Spleen (tissue), 11 donors: ENCODE results near the gene ARHGAP28. TPM values are rescaled to one million over a fixed set of nuclear protein-coding genes. Genes with fewer than 3 reads are reported as not detected.

Source experiments
- DNase-seq: peaks from one replicate; pipeline ENCODE4 v3.0.0-alpha.2; 2020
- H3K27ac ChIP-seq, 8 donors: fragments of 200-600 bp; sonication (generic) in 7 of 8; 1 replicate in 4 of 8; 2 replicates in 4 of 8; pipeline versions ENCODE4 v1.5.0 to v1.8.0; 2016 to 2021; ENCODE audit warnings: inconsistent platforms in 4 of 8, mild to moderate bottlenecking in 4 of 8, moderate library complexity in 1 of 8
- H3K27me3 ChIP-seq, 7 donors: fragments of 200-600 bp; sonication (generic) in 6 of 7; replicated peaks in 1 of 7; 1 replicate in 4 of 7; 2 replicates in 3 of 7; pipeline versions ENCODE4 v1.5.0 to v1.8.0; 2016 to 2021; ENCODE audit warnings: inconsistent platforms in 3 of 7, mild to moderate bottlenecking in 1 of 7
- H3K36me3 ChIP-seq, 6 donors: fragments of 200-600 bp; sonication (generic) in 5 of 6; 1 replicate in 4 of 6; 2 replicates in 2 of 6; pipeline versions ENCODE4 v1.5.0 to v1.8.0; 2016 to 2021; ENCODE audit warnings: inconsistent platforms in 2 of 6
- H3K4me1 ChIP-seq, 6 donors: fragments of 200-600 bp; sonication (generic) in 5 of 6; 1 replicate in 3 of 6; 2 replicates in 3 of 6; pipeline versions ENCODE4 v1.5.0 to v1.8.0; 2016 to 2021; ENCODE audit warnings: inconsistent platforms in 3 of 6
- H3K4me3 ChIP-seq, 8 donors: fragments of 200-600 bp; sonication (generic) in 7 of 8; 1 replicate in 4 of 8; 2 replicates in 4 of 8; pipeline versions ENCODE4 v1.5.0 to v1.8.0; 2016 to 2021; ENCODE audit warnings: inconsistent platforms in 4 of 8, mild to moderate bottlenecking in 4 of 8, moderate library complexity in 2 of 8
- H3K9me3 ChIP-seq, 8 donors: fragments of 200-600 bp; sonication (generic) in 7 of 8; 1 replicate in 4 of 8; 2 replicates in 4 of 8; pipeline versions ENCODE4 v1.5.0 to v1.8.0; 2016 to 2021; ENCODE audit warnings: inconsistent platforms in 4 of 8
- POLR2A ChIP-seq, 3 donors: fragments of 450-650 bp; IDR thresholded peaks; one replicate each; pipeline ENCODE4 v1.5.1; 2017; ENCODE audit warnings: antibody characterized with exemption in 3 of 3, mild to moderate bottlenecking in 1 of 3
- POLR2AphosphoS5 ChIP-seq, 3 donors: sonication (generic); formaldehyde crosslinking; IDR thresholded peaks; one replicate each; pipeline ENCODE4 v1.5.1; 2017; ENCODE audit warnings: antibody characterized with exemption in 3 of 3
- WGBS, 5 donors: extraction: QIAGEN DNeasy Blood & Tissue Kit in 3 of 5; methylation state at CpG; one replicate each; pipeline versions ENCODE4 v1.1.5 to v1.1.7; 2013 to 2018; 5-methylcytosine and 5-hydroxymethylcytosine counted together
- intact Hi-C: fragments of 100-400 bp; cut with DNase I; formaldehyde crosslinking; loops from one replicate; pipeline ENCODE4 v1.15.0; 2023; ENCODE audit warnings: low total_unique reads
- polyA plus RNA-seq, 3 donors: library from polyadenylated mRNA; stranded (reverse); fragments of 200-250 nt; gene quantifications; one replicate each; pipeline ENCODE4 v1.2.1, GENCODE V29; 2013
- total RNA-seq, 7 donors: library from RNA; depleted of rRNA in 3 of 7; stranded (reverse); fragments of >200 nt in 3 of 7; fragmentation: NEBNext Ultra II Directional in 4 of 7; extraction: Animal tissue kit (Norgen Biotek cat#: 25700) in 4 of 7; gene quantifications; one replicate each; pipeline versions ENCODE4 v1.1.0 to v1.2.1, GENCODE V29; 2016 to 2021
- TF ChIP-seq, protein P1 (sequence below), 11 experiments: fragments of 200-600 bp in 7 of 11; fragments of 450-650 bp in 4 of 11; sonication (generic) in 4 of 11; IDR thresholded peaks in 8 of 11; conservative IDR thresholded peaks in 3 of 11; 1 replicate in 7 of 11; 2 replicates in 4 of 11; pipeline versions ENCODE4 v1.4.0 to v1.8.0; 2016 to 2021; ENCODE audit warnings: antibody characterized with exemption in 11 of 11, inconsistent platforms in 4 of 11, mild to moderate bottlenecking in 1 of 11
- donor health status: healthy with polysubstance abuse.
- donor health status: DM: no; HTN: no; CAD: no; lungs with moderate emphysema.
- donor health status: DM: no; HTN: no; CAD: no.
- donor health status: Bipolar disorder and iron deficiency.
- donor health status: healthy.
- donor health status: DM: no; HTN: no; CAD: no.
- donor health status: DM: yes; HTN: yes; CAD: no.

Gene ARHGAP28
- total and polyA plus RNA-seq, 10 donors = 1.9 to 78.3 (median 30.3) TPM

GRCh38 chr18:6860804-6861448 is 131.4 kb downstream of the ARHGAP28 start:
- H3K27ac ChIP-seq = no peak overlapping the region
- no peak for DNase-seq
- no peak for TF ChIP-seq POLR2AphosphoS5 (IDR thresholded peaks at IDR 0.05)
- TF ChIP-seq, protein P1, sequence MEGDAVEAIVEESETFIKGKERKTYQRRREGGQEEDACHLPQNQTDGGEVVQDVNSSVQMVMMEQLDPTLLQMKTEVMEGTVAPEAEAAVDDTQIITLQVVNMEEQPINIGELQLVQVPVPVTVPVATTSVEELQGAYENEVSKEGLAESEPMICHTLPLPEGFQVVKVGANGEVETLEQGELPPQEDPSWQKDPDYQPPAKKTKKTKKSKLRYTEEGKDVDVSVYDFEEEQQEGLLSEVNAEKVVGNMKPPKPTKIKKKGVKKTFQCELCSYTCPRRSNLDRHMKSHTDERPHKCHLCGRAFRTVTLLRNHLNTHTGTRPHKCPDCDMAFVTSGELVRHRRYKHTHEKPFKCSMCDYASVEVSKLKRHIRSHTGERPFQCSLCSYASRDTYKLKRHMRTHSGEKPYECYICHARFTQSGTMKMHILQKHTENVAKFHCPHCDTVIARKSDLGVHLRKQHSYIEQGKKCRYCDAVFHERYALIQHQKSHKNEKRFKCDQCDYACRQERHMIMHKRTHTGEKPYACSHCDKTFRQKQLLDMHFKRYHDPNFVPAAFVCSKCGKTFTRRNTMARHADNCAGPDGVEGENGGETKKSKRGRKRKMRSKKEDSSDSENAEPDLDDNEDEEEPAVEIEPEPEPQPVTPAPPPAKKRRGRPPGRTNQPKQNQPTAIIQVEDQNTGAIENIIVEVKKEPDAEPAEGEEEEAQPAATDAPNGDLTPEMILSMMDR (IDR thresholded peaks at IDR 0.05 in 8 of 11, conservative IDR thresholded peaks at IDR 0.05 in 3 of 11) = no peak
- no peak for TF ChIP-seq POLR2A (IDR thresholded peaks at IDR 0.05)
- H3K27me3 ChIP-seq = no peaks in the 10 kb centered on the region
- H3K4me3 ChIP-seq = no peak overlapping the region
- peaks cover 0 to 8% (median 0%) of the 10 kb centered on the region in 6 donors for H3K36me3 ChIP-seq
- intact Hi-C loops = no loop called here
- WGBS, 5 donors = 78 to 94% (median 87%) methylated on average over 4 of the region's 4 CpGs
- H3K9me3 ChIP-seq = no peaks in the 10 kb centered on the region
- H3K4me1 ChIP-seq = no peaks in the 10 kb centered on the region

DNA sequence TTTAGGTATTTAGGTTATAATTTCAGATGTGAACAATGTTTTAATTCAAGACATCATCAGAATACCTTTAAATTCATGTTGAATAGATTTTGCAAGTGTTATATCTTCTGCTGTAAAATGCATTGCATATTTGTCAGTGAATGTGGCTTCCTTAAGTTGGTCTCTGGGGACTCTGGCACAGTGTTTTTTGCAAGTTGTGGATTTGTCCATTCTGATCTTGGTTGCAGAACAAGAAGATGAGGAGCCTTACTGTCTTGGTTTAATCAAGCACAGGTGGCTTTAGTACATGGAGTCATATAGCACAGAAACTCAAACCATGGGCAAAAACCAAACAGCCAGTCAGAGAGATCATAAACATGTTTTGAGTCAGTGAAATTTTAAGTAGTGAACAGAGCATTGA is 135.7 kb downstream of the ARHGAP28 start:
- Histone ChIP-seq H3K9me3 (no peaks in the 10 kb centered on the region), H3K36me3 (peaks cover 0 to 8% (median 0%) of the 10 kb centered on the region in 6 donors), H3K4me1 (no peaks in the 10 kb centered on the region), H3K4me3 (no peak overlapping the region), H3K27me3 (no peaks in the 10 kb centered on the region), H3K27ac (no peak overlapping the region)
- TF ChIP-seq POLR2AphosphoS5 (IDR thresholded peaks at IDR 0.05) (no peak), POLR2A (IDR thresholded peaks at IDR 0.05) (no peak)
- TF ChIP-seq, protein P1 (IDR thresholded peaks at IDR 0.05 in 8 of 11, conservative IDR thresholded peaks at IDR 0.05 in 3 of 11) = no peak
- DNase-seq = no peak
- intact Hi-C loops = no loop called here

DNA sequence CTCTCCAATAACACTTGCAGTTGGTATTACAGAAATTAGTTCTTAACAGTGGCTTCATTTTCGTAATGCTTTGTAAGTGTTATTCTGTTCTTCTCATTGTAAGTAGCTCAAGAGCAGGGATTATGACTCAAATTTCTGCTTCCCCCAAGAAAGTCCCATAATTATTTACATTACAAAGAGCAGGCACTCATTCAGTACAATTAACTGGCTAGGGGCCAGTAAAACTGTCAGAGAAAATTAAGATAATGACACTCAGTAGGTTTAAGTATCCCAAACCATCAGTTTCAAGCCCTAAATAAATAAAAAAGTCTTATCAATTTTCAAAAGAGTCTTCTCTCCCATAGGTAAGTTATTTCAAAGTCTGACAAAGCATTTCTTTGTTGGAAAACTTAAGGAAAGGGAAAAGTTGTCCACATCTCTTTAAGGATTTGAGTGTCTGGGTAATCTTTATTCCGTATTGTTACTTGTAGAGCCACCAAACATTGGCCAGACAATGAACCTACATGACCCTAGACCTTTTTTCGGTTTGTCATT is 137.1 kb downstream of the ARHGAP28 start:
- no peak overlapping the region for H3K4me3 ChIP-seq
- WGBS, 5 donors = 74 to 86% (median 82%) methylated on average over 3 of the region's 3 CpGs
- peaks cover 0 to 13% (median 0%) of the 10 kb centered on the region in 6 donors for H3K36me3 ChIP-seq
- H3K4me1 ChIP-seq = no peaks in the 10 kb centered on the region
- intact Hi-C loops = no loop called here
- no peak overlapping the region for H3K27ac ChIP-seq
- TF ChIP-seq, protein P1 (IDR thresholded peaks at IDR 0.05 in 8 of 11, conservative IDR thresholded peaks at IDR 0.05 in 3 of 11) = no peak
- TF ChIP-seq POLR2AphosphoS5 (IDR thresholded peaks at IDR 0.05) (no peak), POLR2A (IDR thresholded peaks at IDR 0.05) (no peak)
- no peak for DNase-seq
- H3K27me3 ChIP-seq = no peaks in the 10 kb centered on the region
- no peaks in the 10 kb centered on the region for H3K9me3 ChIP-seq

DNA sequence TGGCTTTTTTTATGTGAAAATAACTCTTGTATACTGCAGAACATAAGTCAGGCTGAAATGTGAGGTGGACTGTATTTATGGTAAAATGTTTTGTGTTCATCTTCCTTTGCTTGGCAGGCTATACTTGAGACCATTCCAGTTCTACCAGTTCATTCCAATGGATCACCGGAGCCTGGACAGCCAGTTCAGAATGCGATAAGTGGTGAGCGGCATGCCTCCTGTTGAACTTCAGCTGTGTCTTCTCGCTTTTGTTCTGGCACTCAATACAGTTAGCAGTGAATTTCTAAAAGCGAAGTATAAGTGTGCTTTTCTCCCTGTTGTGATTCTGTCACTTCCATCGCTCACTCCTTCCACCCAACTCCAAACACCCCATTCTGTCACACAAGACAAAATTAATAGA is 138.5 kb downstream of the ARHGAP28 start:
- no peak overlapping the region for H3K27ac ChIP-seq
- peaks cover 0 to 17% (median 0%) of the 10 kb centered on the region in 6 donors for H3K36me3 ChIP-seq
- no peaks in the 10 kb centered on the region for H3K4me1 ChIP-seq
- 94 to 99% (median 95%) methylated on average over 6 of the region's 6 CpGs for WGBS, 5 donors
- no peaks in the 10 kb centered on the region for H3K9me3 ChIP-seq
- intact Hi-C loops = no loop called here
- DNase-seq = no peak
- TF ChIP-seq, protein P1 (IDR thresholded peaks at IDR 0.05 in 8 of 11, conservative IDR thresholded peaks at IDR 0.05 in 3 of 11) = no peak
- TF ChIP-seq POLR2A (IDR thresholded peaks at IDR 0.05) (no peak), POLR2AphosphoS5 (IDR thresholded peaks at IDR 0.05) (no peak)
- no peaks in the 10 kb centered on the region for H3K27me3 ChIP-seq
- no peak overlapping the region for H3K4me3 ChIP-seq
